Endothelial cell of umbilical vein (primary cell): ENCODE measurements around the gene EGR4. TPM values are rescaled to one million over a fixed set of nuclear protein-coding genes. Genes with fewer than 3 reads are reported as not detected.

Experiments used
- BruUV-seq: library from RNA; stranded (reverse); fragments of 400-500 nt; replicated peaks from 2 replicates; lab custom pipeline; 2021; lab: Mats Ljungman, UMichigan
- CTCF ChIA-PET: fragments of 300-600, 350-600 bp; sonication (Branson Sonifier 250); formaldehyde crosslinking; loops from one replicate; lab custom pipeline; 2021; ENCODE audit warnings: antibody characterized with exemption, inconsistent platforms; lab: Charles Lee
- POLR2A ChIA-PET: fragments of 300-600, 350-600 bp; sonication (Branson Sonifier 250); formaldehyde crosslinking; loops from one replicate; lab custom pipeline; 2021; ENCODE audit warnings: antibody characterized with exemption, inconsistent platforms; lab: Charles Lee
- DNase-seq: peaks from one replicate; pipeline ENCODE4 v3.0.0-alpha.2; 2011; ENCODE audit warnings: low read depth, low spot score
- FAIRE-seq: peaks from 2 replicates; lab custom pipeline; 2011; peaks lifted over from hg19 to GRCh38; lab: Jason Lieb, UNC
- H2AFZ ChIP-seq: 2 replicates; pipeline ENCODE4 v1.6.0; 2012; ENCODE audit warnings: low read depth, low read length, control low read depth, inconsistent platforms
- H3K27ac ChIP-seq: 2 replicates; pipeline ENCODE4 v1.5.1; 2011; ENCODE audit warnings: low read depth, mild to moderate bottlenecking, control low read depth, low read length, moderate library complexity; ENCODE audit not compliant: insufficient read depth
- H3K27me3 ChIP-seq, 2 experiments: 2 replicates each; pipeline versions ENCODE4 v1.6.0 to v1.6.1; 2011; ENCODE audit warnings: low read length in 2 of 2, mixed read lengths in 1 of 2; ENCODE audit not compliant: control insufficient read depth in 2 of 2, insufficient read depth in 2 of 2
- H3K36me3 ChIP-seq, 2 experiments: 2 replicates in 1 of 2; 3 replicates in 1 of 2; pipeline ENCODE4 v1.5.1; 2011; ENCODE audit warnings: low read length in 2 of 2, mild to moderate bottlenecking in 1 of 2, moderate library complexity in 1 of 2; ENCODE audit not compliant: control insufficient read depth in 2 of 2, insufficient read depth in 2 of 2; ENCODE audit errors: extremely low read depth in 1 of 2
- H3K4me1 ChIP-seq: 3 replicates; pipeline ENCODE4 v1.5.1; 2011; ENCODE audit warnings: mild to moderate bottlenecking, low read length; ENCODE audit not compliant: control insufficient read depth, insufficient read depth; ENCODE audit errors: extremely low read depth
- H3K4me2 ChIP-seq: 2 replicates; pipeline ENCODE4 v1.6.1; 2011; ENCODE audit warnings: low read length, control low read depth, mixed read lengths; ENCODE audit not compliant: insufficient read depth
- H3K4me3 ChIP-seq, 3 experiments: fragments of 200-600 bp in 1 of 3; sonication (generic), shearing (Covaris generic) in 1 of 3; replicated peaks in 1 of 3; 2 replicates each; pipeline ENCODE4 v1.5.1; 2011 to 2016; ENCODE audit warnings: control low read depth in 3 of 3, low read length in 3 of 3, mild to moderate bottlenecking in 2 of 3, inconsistent platforms in 1 of 3, low read depth in 1 of 3, moderate library complexity in 1 of 3; ENCODE audit not compliant: insufficient read depth in 1 of 3
- H3K79me2 ChIP-seq: 2 replicates; pipeline ENCODE4 v1.6.0; 2012; ENCODE audit warnings: low read length, inconsistent platforms; ENCODE audit not compliant: control insufficient read depth, insufficient read depth
- H3K9ac ChIP-seq: replicated peaks from 2 replicates; pipeline ENCODE3; 2011; ENCODE audit warnings: low read length, control low read depth; ENCODE audit not compliant: insufficient read depth; ENCODE audit errors: extremely low read depth
- H3K9me1 ChIP-seq: replicated peaks from 3 replicates; pipeline ENCODE4 v1.6.0; 2011; ENCODE audit warnings: mild to moderate bottlenecking, low read length; ENCODE audit not compliant: control insufficient read depth, insufficient read depth; ENCODE audit errors: extremely low read depth
- H3K9me3 ChIP-seq: replicated peaks from 2 replicates; pipeline ENCODE4 v1.5.1; 2012; ENCODE audit warnings: low read length, inconsistent platforms; ENCODE audit not compliant: control insufficient read depth, insufficient read depth
- H4K20me1 ChIP-seq: replicated peaks from 2 replicates; pipeline ENCODE3; 2011; ENCODE audit warnings: mild to moderate bottlenecking, low read length; ENCODE audit not compliant: control insufficient read depth, insufficient read depth; ENCODE audit errors: extremely low read depth
- EZH2 ChIP-seq: IDR thresholded peaks from 2 replicates; pipeline ENCODE4 v1.6.1; 2012; ENCODE audit warnings: borderline replicate concordance, low read depth, mild to moderate bottlenecking, moderate library complexity, low read length, inconsistent platforms; ENCODE audit not compliant: severe bottlenecking
- FOS ChIP-seq: IDR thresholded peaks from 2 replicates; pipeline ENCODE4 v1.6.1; 2011; ENCODE audit warnings: mild to moderate bottlenecking, low read length, moderate library complexity, borderline replicate concordance; ENCODE audit not compliant: insufficient read depth
- GATA2 ChIP-seq: IDR thresholded peaks from 2 replicates; pipeline ENCODE4 v1.7.0; 2011; ENCODE audit warnings: low read depth, mild to moderate bottlenecking, moderate library complexity, mixed read lengths, low read length; ENCODE audit not compliant: insufficient read length, insufficient read depth
- JUN ChIP-seq: IDR thresholded peaks from 2 replicates; pipeline ENCODE4 v1.6.1; 2011; ENCODE audit warnings: borderline replicate concordance, low read depth; ENCODE audit not compliant: insufficient read length, insufficient read depth
- MYC ChIP-seq: IDR thresholded peaks from one replicate; pipeline ENCODE4 v1.6.1; 2011; ENCODE audit warnings: mild to moderate bottlenecking, low read depth, low read length
- POLR2A ChIP-seq: IDR thresholded peaks from 2 replicates; pipeline ENCODE4 v1.6.1; 2012; ENCODE audit warnings: low read depth, mild to moderate bottlenecking, control low read depth, low read length
- POLR2AphosphoS5 ChIP-seq: IDR thresholded peaks from 2 replicates; pipeline ENCODE4 v1.6.1; 2012; ENCODE audit warnings: low read depth, mild to moderate bottlenecking, control low read depth, low read length, moderate library complexity; ENCODE audit not compliant: insufficient read depth
- dilution Hi-C: fragments of 300-500 bp; cut with MboI; formaldehyde crosslinking; loops from one replicate; pipeline ENCODE4 v1.15.0; 2019; ENCODE audit warnings: low sequenced_read_pairs; ENCODE audit not compliant: extremely low pct_ligation_motif_present
- intact Hi-C: fragments of 100-400 bp; cut with micrococcal nuclease; formaldehyde crosslinking; loops from one replicate; pipeline ENCODE4 v1.10.0; 2022
- polyA plus RNA-seq, 4 experiments: library from polyadenylated mRNA; depleted of rRNA in 3 of 4; stranded (reverse) in 3 of 4; unstranded in 1 of 4; fragments of >200 nt; gene quantifications; 2 replicates each; pipeline versions ENCODE4 v1.2.1 to v1.2.3, GENCODE V29; 2011 to 2012; ENCODE audit warnings: missing spikeins in 1 of 4
- total RNA-seq: library from RNA; stranded (reverse); gene quantifications from 2 replicates; pipeline ENCODE4 v1.2.3, GENCODE V29; 2021
- TF ChIP-seq, protein P1 (sequence below), 2 donors: IDR thresholded peaks; 1 replicate in 1 of 2; 2 replicates in 1 of 2; pipeline ENCODE4 v1.5.1; 2011; ENCODE audit warnings: low read length in 2 of 2, mild to moderate bottlenecking in 2 of 2, moderate library complexity in 2 of 2, control low read depth in 1 of 2, inconsistent platforms in 1 of 2, low read depth in 1 of 2; ENCODE audit not compliant: insufficient read depth in 1 of 2; ENCODE audit errors: extremely low read depth in 1 of 2
- TF ChIP-seq, protein P2 (sequence below): IDR thresholded peaks from 2 replicates; pipeline ENCODE4 v1.6.1; 2011; ENCODE audit not compliant: insufficient read depth, insufficient read length

Gene EGR4
- total and polyA plus RNA-seq, 2 donors (not counting 3 experiments of a cell fraction or from before 2014, with no cell fraction given), result not detected

DNA sequence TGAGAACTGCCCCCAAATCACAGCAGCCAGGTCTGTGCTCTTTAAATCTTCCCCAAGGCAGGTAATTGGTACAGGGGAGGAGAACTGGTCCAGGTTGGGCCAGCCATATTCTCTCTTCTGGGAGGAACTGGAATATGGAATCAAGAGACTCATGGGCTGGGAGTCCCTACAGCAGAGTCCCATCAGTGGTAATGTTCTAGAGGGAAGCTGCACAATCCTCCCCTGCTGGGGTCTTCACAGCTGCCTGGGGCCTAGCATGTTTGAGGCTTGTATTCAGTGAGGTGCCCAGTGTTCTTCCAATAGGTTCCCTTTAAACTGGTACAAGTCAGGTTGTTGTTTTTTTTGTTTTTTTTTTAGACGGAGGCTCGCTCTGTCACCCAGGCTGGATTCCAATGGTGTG lies 21.1 kb upstream of the EGR4 start:
- Histone ChIP-seq H3K9me3 (no peaks in the 10 kb centered on the region), H3K4me3 (no peak overlapping the region), H2AFZ (no peak overlapping the region), H3K4me2 (no peak overlapping the region), H3K4me1 (no peaks in the 10 kb centered on the region), H4K20me1 (no peaks in the 10 kb centered on the region), H3K79me2 (no peaks in the 10 kb centered on the region), H3K27ac (no peak overlapping the region), H3K27me3 (peaks cover 5 to 13% of the 10 kb centered on the region in 2 experiments), H3K9ac (no peak overlapping the region), H3K36me3 (no peaks in the 10 kb centered on the region), H3K9me1 (no peaks in the 10 kb centered on the region)
- no peak for TF ChIP-seq JUN
- no peak for TF ChIP-seq EZH2
- TF ChIP-seq FOS, result no peak
- TF ChIP-seq GATA2, result no peak
- TF ChIP-seq, protein P1, sequence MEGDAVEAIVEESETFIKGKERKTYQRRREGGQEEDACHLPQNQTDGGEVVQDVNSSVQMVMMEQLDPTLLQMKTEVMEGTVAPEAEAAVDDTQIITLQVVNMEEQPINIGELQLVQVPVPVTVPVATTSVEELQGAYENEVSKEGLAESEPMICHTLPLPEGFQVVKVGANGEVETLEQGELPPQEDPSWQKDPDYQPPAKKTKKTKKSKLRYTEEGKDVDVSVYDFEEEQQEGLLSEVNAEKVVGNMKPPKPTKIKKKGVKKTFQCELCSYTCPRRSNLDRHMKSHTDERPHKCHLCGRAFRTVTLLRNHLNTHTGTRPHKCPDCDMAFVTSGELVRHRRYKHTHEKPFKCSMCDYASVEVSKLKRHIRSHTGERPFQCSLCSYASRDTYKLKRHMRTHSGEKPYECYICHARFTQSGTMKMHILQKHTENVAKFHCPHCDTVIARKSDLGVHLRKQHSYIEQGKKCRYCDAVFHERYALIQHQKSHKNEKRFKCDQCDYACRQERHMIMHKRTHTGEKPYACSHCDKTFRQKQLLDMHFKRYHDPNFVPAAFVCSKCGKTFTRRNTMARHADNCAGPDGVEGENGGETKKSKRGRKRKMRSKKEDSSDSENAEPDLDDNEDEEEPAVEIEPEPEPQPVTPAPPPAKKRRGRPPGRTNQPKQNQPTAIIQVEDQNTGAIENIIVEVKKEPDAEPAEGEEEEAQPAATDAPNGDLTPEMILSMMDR (IDR thresholded peaks at IDR 0.05; ENCODE audit: extremely low read depth in 1 of 2, insufficient read depth in 1 of 2, low read depth in 1 of 2, low read length in 2 of 2), result no peak
- TF ChIP-seq, protein P2, sequence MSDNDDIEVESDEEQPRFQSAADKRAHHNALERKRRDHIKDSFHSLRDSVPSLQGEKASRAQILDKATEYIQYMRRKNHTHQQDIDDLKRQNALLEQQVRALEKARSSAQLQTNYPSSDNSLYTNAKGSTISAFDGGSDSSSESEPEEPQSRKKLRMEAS, result no peak
- TF ChIP-seq POLR2AphosphoS5, result no peak
- no peak for TF ChIP-seq POLR2A
- TF ChIP-seq MYC, result no peak
- dilution Hi-C loops (no loop called here), intact Hi-C loops (no loop called here)
- no TSS peak for BruUV-seq
- ChIA-PET POLR2A (no interaction called here), CTCF (no interaction called here)
- FAIRE-seq, result no peak
- no peak for DNase-seq
